ENCODE data around the gene AKAP1.

The AKAP1 gene

GRCh38 chr17:57130708-57131461 is 45.8 kb downstream of the AKAP1 start:
- DNase-seq (ENCODE audit: low read depth in 3 of 3), result peak; percentile 57 to 83 (median 78)

- no peak for DNase-seq (ENCODE audit: low read depth in 3 of 3)
These were observed 47.6 kb downstream of the AKAP1 start for GRCh38 chr17:57132663-57133062.

GRCh38 chr17:57133486-57133885 is 48.4 kb downstream of the AKAP1 start:
- no peak for DNase-seq (ENCODE audit: low read depth in 3 of 3)

- no peak for DNase-seq (ENCODE audit: low read depth in 3 of 3)
These were observed 50.2 kb downstream of the AKAP1 start for GRCh38 chr17:57135026-57135788.

GRCh38 chr17:57135789-57136291 is 50.8 kb downstream of the AKAP1 start:
- DNase-seq (ENCODE audit: low read depth in 3 of 3), result no peak

GRCh38 chr17:57136355-57136754 is 51.3 kb downstream of the AKAP1 start:
- DNase-seq (ENCODE audit: low read depth in 3 of 3), result no peak

- DNase-seq (ENCODE audit: low read depth in 3 of 3), result no peak
These were observed 53.2 kb downstream of the AKAP1 start for GRCh38 chr17:57138030-57138911.

- DNase-seq (ENCODE audit: low read depth in 3 of 3), result no peak
These were observed 54.0 kb downstream of the AKAP1 start for GRCh38 chr17:57138956-57139576.

GRCh38 chr17:57140316-57140715 is 55.3 kb downstream of the AKAP1 start:
- DNase-seq (ENCODE audit: low read depth in 3 of 3), result no peak

- DNase-seq (ENCODE audit: low read depth in 3 of 3), result no peak
These were observed 57.9 kb downstream of the AKAP1 start for GRCh38 chr17:57142925-57143324.

- no peak for DNase-seq (ENCODE audit: low read depth in 3 of 3)
These were observed 58.3 kb downstream of the AKAP1 start for GRCh38 chr17:57143361-57143760.

GRCh38 chr17:57143919-57144318 is 58.9 kb downstream of the AKAP1 start:
- no peak for DNase-seq (ENCODE audit: low read depth in 3 of 3)

- no peak for DNase-seq (ENCODE audit: low read depth in 3 of 3)
These were observed 59.5 kb downstream of the AKAP1 start for GRCh38 chr17:57144567-57144966.

- no peak for DNase-seq (ENCODE audit: low read depth in 3 of 3)
These were observed 60.3 kb downstream of the AKAP1 start for GRCh38 chr17:57145347-57145746.

- DNase-seq (ENCODE audit: low read depth in 3 of 3), result no peak
These were observed 61.2 kb downstream of the AKAP1 start for GRCh38 chr17:57146273-57146672.

GRCh38 chr17:57151798-57152197 is 66.8 kb downstream of the AKAP1 start:
- DNase-seq (ENCODE audit: low read depth in 3 of 3), result no peak

- DNase-seq (ENCODE audit: low read depth in 3 of 3), result no peak
These were observed 68.0 kb downstream of the AKAP1 start for GRCh38 chr17:57152967-57153528.

- DNase-seq (ENCODE audit: low read depth in 3 of 3), result no peak
These were observed 69.9 kb downstream of the AKAP1 start for GRCh38 chr17:57154921-57155320.

- DNase-seq (ENCODE audit: low read depth in 3 of 3), result no peak
These were observed 73.3 kb downstream of the AKAP1 start for GRCh38 chr17:57158325-57158724.

- no peak for DNase-seq (ENCODE audit: low read depth in 3 of 3)
These were observed 73.7 kb downstream of the AKAP1 start for GRCh38 chr17:57158795-57159194.

GRCh38 chr17:57160624-57161023 is 75.6 kb downstream of the AKAP1 start:
- no peak for DNase-seq (ENCODE audit: low read depth in 3 of 3)
